AG09319 (cell line): ENCODE results near the gene CDON.

Experiments used
- DNase-seq: peaks from one replicate; pipeline ENCODE4 v3.0.0-alpha.2; 2010; ENCODE audit warnings: low read depth; ENCODE audit errors: extremely low read depth
- CTCF ChIP-seq: IDR thresholded peaks from 2 replicates; pipeline ENCODE4 v1.5.1; 2011; ENCODE audit warnings: low read depth, mild to moderate bottlenecking, inconsistent platforms, low read length, moderate library complexity

The CDON gene

GRCh38 chr11:125967515-125967914, 95.2 kb downstream of the CDON start:
- no peak for TF ChIP-seq CTCF

GRCh38 chr11:125960771-125961170, 101.9 kb downstream of the CDON start:
- no peak for TF ChIP-seq CTCF
- no peak for DNase-seq

More at GRCh38 chr11:125967515-125967914, 95.2 kb downstream of the CDON start:
- DNase-seq = no peak

- TF ChIP-seq CTCF = no peak
- no peak for DNase-seq
Measured at GRCh38 chr11:125959931-125960330, 102.7 kb downstream of the CDON start.

GRCh38 chr11:125959511-125959910, 103.2 kb downstream of the CDON start:
- no peak for TF ChIP-seq CTCF
- no peak for DNase-seq

- DNase-seq = no peak
- TF ChIP-seq CTCF = no peak
Measured at GRCh38 chr11:125958872-125959400, 103.7 kb downstream of the CDON start.

GRCh38 chr11:125957618-125958332, 104.9 kb downstream of the CDON start:
- DNase-seq = no peak
- TF ChIP-seq CTCF = no peak

GRCh38 chr11:125956391-125957134, 106.1 kb downstream of the CDON start:
- DNase-seq = no peak

More at GRCh38 chr11:125956391-125957134, 106.1 kb downstream of the CDON start:
- TF ChIP-seq CTCF = no peak
